Heart right ventricle (tissue), 16 donors: ENCODE data around the gene NACC2. TPM values are rescaled to one million over a fixed set of nuclear protein-coding genes. Genes with fewer than 3 reads are reported as not detected.

Source experiments
- ATAC-seq, 8 donors: fragments of 200-7000 bp; cut with Tn5 transposase; one replicate each; pipeline ENCODE4 v1.9.1; 2020; ENCODE audit warnings: mild to moderate bottlenecking in 8 of 8, moderate library complexity in 8 of 8, moderate number of reproducible peaks in 1 of 8
- DNase-seq, 2 donors: peaks; one replicate each; pipeline ENCODE4 v3.0.0-alpha.2; 2020
- H3K27ac ChIP-seq, 10 donors: fragments of 200-600 bp; sonication (generic) in 2 of 10; one replicate each; pipeline versions ENCODE4 v1.5.0 to v1.8.0; 2020 to 2022; ENCODE audit warnings: mild to moderate bottlenecking in 3 of 10
- H3K27me3 ChIP-seq, 7 donors: fragments of 200-600 bp; one replicate each; pipeline ENCODE4 v1.8.0; 2021 to 2022; ENCODE audit warnings: mild to moderate bottlenecking in 2 of 7
- H3K36me3 ChIP-seq, 9 donors: fragments of 200-600 bp; sonication (generic) in 1 of 9; one replicate each; pipeline versions ENCODE4 v1.5.0 to v1.8.0; 2020 to 2022; ENCODE audit warnings: mild to moderate bottlenecking in 2 of 9
- H3K4me1 ChIP-seq, 9 donors: fragments of 200-600 bp; sonication (generic) in 1 of 9; one replicate each; pipeline versions ENCODE4 v1.5.0 to v1.8.0; 2020 to 2022; ENCODE audit warnings: mild to moderate bottlenecking in 4 of 9
- H3K4me3 ChIP-seq, 10 donors: fragments of 200-600 bp; sonication (generic) in 2 of 10; one replicate each; pipeline versions ENCODE4 v1.5.0 to v1.8.0; 2020 to 2022; ENCODE audit warnings: mild to moderate bottlenecking in 7 of 10, moderate library complexity in 2 of 10
- H3K9me3 ChIP-seq, 11 donors: fragments of 200-600 bp in 10 of 11; sonication (generic) in 2 of 11; one replicate each; pipeline versions ENCODE4 v1.5.0 to v1.8.0; 2013 to 2022; ENCODE audit warnings: mild to moderate bottlenecking in 2 of 11, control low read depth in 1 of 11, moderate library complexity in 1 of 11
- WGBS, 2 donors: extraction: QIAGEN DNeasy Blood & Tissue Kit; methylation state at CpG; one replicate each; pipeline ENCODE4 v1.1.7; 2013; ENCODE audit warnings: inconsistent platforms in 1 of 2; 5-methylcytosine and 5-hydroxymethylcytosine counted together
- intact Hi-C, 10 donors: fragments of 100-400 bp; cut with DNase I; formaldehyde crosslinking; loops; one replicate each; pipeline versions ENCODE4 v1.11.1 to v1.14.2; 2022
- polyA plus RNA-seq, 2 donors: library from polyadenylated mRNA; stranded (reverse); fragments of 200-250 nt; gene quantifications; one replicate each; pipeline ENCODE4 v1.2.3, GENCODE V29; 2013
- total RNA-seq, 10 donors: library from RNA; stranded (reverse); fragmentation: NEBNext Ultra II Directional in 3 of 10; extraction: Animal tissue kit (Norgen Biotek cat#: 25700) in 3 of 10; gene quantifications; one replicate each; pipeline versions ENCODE4 v1.2.1 to v1.2.4, GENCODE V29; 2021 to 2023
- TF ChIP-seq, protein P1 (sequence below), 9 donors: fragments of 200-600 bp; sonication (generic) in 2 of 9; IDR thresholded peaks; one replicate each; pipeline versions ENCODE4 v1.5.0 to v1.8.0; 2021 to 2022; ENCODE audit warnings: antibody characterized with exemption in 9 of 9, mild to moderate bottlenecking in 5 of 9, moderate library complexity in 1 of 9
- donor health status: Arrhythmogenic right ventricular cardiomyopathy.
- donor health status: ischemic (EF 13 %, LVEDD 7.1; RV severe dilation, severe dysfunction).
- donor health status: healthy with polysubstance abuse.
- donor health status: DM: no; HTN: yes; CAD: no.
- donor health status: DM: no; HTN: no; CAD: no.
- donor health status: ischemic (EF 25% LVEDD 6.9; RV normal size, moderate dysfunction).
- donor health status: ischemic (EF 25% LVEDD 5.7; RV mildly dilated, moderate dysfunction).
- donor health status: healthy.
- donor health status: DM: yes; HTN: yes; CAD: no.
- donor health status: Ischemic cardiomyopathy.
- donor health status: ischemic (EF 35%, LVEDD 5.7; RV mildly dilated, moderate dysfunction).
- donor health status: nonischemic (EF 11% LVEDD 7.7; RV severe dilation, severe dysfunction).
- donor health status: DM: yes; HTN: yes; CAD: no.
- donor health status: PGD.
- donor health status: ischemic (EF 29% LVEDD 5.4; RV normal size, mild dysfunction).
- donor health status: nonischemic (EF 23%, LVEDD 6.1; RV moderate dilation, normal function).

NACC2 gene
- total and polyA plus RNA-seq, 12 donors = 15.6 to 55.1 (median 39.7) TPM

DNA sequence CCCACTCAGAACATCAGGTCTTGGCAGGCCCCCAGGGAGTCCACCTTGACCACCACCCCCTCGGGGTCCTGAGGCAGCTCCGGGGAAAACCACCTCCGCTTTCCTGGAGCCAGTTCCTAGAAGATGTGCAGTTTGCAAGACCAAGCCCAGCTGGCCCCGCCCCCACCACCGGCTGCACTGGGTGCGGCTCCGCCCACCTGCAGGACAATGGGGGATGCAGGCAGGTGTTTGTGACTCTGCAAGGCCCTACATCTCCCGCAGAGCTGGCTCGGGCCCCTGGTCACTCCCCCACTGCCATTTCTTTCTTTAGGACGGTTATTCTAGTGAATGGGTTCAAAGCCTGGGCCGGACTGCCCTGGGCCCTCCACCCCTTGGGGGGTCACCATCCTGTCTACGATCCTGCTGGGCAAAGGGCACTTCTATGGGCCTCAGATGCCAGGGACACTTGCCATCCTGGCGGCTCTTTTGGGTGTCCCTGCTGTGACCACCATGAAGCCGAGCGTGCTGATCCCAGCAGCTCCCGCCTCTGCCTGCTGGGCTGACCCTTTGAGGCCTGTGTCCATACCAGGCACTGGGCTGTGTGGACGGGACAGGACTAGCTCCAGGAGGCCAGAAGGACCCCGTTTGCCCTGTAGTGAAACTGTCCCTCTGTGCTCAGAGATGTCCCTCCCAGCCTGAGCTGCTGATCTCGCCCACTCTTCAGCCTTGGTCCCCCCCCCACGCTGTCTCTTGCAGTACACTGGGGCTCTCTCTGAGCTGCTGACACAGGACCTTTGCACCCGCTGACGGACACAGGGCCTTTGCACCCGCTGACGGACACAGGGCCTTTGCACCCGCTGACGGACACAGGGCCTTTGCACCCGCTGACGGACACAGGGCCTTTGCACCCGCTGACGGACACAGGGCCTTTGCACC, 5.9 kb upstream of the NACC2 start:
- no peak overlapping the region for H3K4me3 ChIP-seq
- intact Hi-C loops = no loop called here
- H3K36me3 ChIP-seq = no peaks in the 10 kb centered on the region
- ATAC-seq (no peak), DNase-seq (no peak)
- TF ChIP-seq, protein P1, sequence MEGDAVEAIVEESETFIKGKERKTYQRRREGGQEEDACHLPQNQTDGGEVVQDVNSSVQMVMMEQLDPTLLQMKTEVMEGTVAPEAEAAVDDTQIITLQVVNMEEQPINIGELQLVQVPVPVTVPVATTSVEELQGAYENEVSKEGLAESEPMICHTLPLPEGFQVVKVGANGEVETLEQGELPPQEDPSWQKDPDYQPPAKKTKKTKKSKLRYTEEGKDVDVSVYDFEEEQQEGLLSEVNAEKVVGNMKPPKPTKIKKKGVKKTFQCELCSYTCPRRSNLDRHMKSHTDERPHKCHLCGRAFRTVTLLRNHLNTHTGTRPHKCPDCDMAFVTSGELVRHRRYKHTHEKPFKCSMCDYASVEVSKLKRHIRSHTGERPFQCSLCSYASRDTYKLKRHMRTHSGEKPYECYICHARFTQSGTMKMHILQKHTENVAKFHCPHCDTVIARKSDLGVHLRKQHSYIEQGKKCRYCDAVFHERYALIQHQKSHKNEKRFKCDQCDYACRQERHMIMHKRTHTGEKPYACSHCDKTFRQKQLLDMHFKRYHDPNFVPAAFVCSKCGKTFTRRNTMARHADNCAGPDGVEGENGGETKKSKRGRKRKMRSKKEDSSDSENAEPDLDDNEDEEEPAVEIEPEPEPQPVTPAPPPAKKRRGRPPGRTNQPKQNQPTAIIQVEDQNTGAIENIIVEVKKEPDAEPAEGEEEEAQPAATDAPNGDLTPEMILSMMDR (IDR thresholded peaks at IDR 0.05) = no peak
- peaks cover 17 to 42% (median 34%) of the 10 kb centered on the region in 9 donors for H3K4me1 ChIP-seq
- WGBS, 2 donors = 70 to 74% methylated on average over 22 to 26 of the region's 30 CpGs
- peaks cover 0 to 7% (median 0%) of the 10 kb centered on the region in 7 donors for H3K27me3 ChIP-seq
- H3K27ac ChIP-seq = no peak overlapping the region
- no peaks in the 10 kb centered on the region for H3K9me3 ChIP-seq

DNA sequence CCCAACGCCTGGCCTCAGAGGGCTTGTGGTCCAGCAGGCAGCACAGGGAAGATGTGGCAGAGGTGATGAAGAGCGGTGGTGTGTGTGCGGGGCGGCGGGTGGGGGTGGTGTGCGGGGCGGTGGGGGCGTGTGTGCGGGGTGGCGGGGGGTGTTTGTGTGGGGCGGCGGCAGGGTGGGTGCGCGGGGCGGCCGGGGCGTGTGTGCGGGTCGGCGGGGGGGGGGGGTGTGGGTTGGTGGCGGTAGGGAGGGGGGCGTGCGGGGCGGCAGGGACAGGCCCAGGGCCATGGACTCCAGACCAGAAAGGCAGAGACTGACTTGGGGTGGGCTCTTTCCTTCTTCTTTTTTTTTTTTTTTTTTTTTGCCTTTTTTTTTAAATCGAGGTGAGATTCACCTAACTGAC, 4.5 kb upstream of the NACC2 start:
- DNase-seq (no peak), ATAC-seq (no peak)
- intact Hi-C loops = no loop called here
- H3K9me3 ChIP-seq = no peaks in the 10 kb centered on the region
- no peaks in the 10 kb centered on the region for H3K36me3 ChIP-seq
- peaks cover 5 to 31% (median 22%) of the 10 kb centered on the region in 9 donors for H3K4me1 ChIP-seq
- 80 to 84% methylated on average over 20 to 25 of the region's 25 CpGs for WGBS, 2 donors
- H3K27me3 ChIP-seq = peaks cover 0 to 7% (median 0%) of the 10 kb centered on the region in 7 donors
- H3K27ac ChIP-seq = peak overlapping the region in 1 of 10 donors; percentile 4
- no peak overlapping the region for H3K4me3 ChIP-seq
- TF ChIP-seq, protein P1 (IDR thresholded peaks at IDR 0.05) = no peak

DNA sequence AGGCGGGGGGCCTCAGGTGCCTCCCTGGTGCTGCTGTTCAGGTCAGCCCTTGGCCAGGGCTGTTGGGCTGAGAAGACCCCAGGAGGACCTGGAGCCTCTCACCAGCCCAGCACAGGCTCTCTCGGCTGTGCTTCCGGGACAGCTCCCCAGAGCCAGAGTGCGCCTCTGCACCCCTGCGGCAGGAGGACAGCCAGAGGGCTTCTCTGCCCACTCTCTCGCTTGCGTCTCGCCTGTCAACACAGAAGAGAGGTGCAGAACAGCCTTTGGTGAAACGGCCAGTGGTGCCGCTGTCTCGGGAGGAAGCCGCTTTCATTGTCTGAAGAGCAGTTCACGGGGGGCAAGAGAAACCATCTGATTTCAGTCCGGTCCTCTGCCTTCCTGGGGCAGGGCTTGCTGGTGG, 3.8 kb upstream of the NACC2 start:
- Histone ChIP-seq H3K9me3 (no peaks in the 10 kb centered on the region), H3K4me1 (peaks cover 3 to 31% (median 23%) of the 10 kb centered on the region in 9 donors), H3K36me3 (no peaks in the 10 kb centered on the region), H3K27ac (peak overlapping the region in 4 of 10 donors; percentile 4 to 42 (median 17)), H3K27me3 (peaks cover 0 to 7% (median 0%) of the 10 kb centered on the region in 7 donors), H3K4me3 (peak overlapping the region in 1 of 10 donors; percentile 13)
- intact Hi-C loops = no loop called here
- TF ChIP-seq, protein P1 (IDR thresholded peaks at IDR 0.05) = peak in 3 of 9 donors; percentile 17 to 37 (median 32)
- 15 to 24% methylated on average over 14 of the region's 14 CpGs for WGBS, 2 donors
- ATAC-seq (peak in 5 of 8 donors; percentile 6 to 15 (median 10)), DNase-seq (no peak)

DNA sequence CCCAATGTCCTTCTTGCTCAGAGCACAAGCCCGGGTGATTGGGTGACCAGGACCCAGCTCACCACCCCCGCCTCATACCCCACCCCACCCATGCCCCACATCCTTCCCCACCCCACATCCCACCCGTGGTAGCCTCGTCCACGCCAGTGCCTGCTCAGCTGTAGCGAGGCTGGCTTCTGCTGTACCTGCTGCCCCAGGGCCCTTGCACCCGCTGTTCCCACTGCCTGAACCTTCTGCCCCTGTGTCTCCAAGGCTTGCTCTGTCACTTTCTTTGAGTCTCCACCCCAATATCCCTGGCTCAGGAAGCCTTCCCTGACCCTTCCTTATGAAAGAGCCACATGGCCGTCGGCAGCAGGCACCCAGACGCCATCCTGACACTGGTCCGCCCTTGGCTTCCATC, 3.1 kb upstream of the NACC2 start:
- Histone ChIP-seq H3K9me3 (no peaks in the 10 kb centered on the region), H3K36me3 (no peaks in the 10 kb centered on the region), H3K4me1 (peaks cover 3 to 33% (median 28%) of the 10 kb centered on the region in 9 donors), H3K27me3 (peaks cover 0 to 7% (median 0%) of the 10 kb centered on the region in 7 donors), H3K4me3 (no peak overlapping the region), H3K27ac (no peak overlapping the region)
- intact Hi-C loops = no loop called here
- 84 to 88% methylated on average over 11 of the region's 11 CpGs for WGBS, 2 donors
- ATAC-seq = no peak
- no peak for DNase-seq
- TF ChIP-seq, protein P1 (IDR thresholded peaks at IDR 0.05) = no peak
